CD4-positive, alpha-beta T cell treated with Interleukin-6 for 4 hours (primary cell): Measurements from ENCODE around the gene TRAF1.
A peak's percentile ranks its signal among the peaks of the same experiment; 100 is the strongest.

Experiments used
- DNase-seq: peaks from one replicate; pipeline ENCODE4 v3.0.0-alpha.2; 2020; ENCODE audit warnings: mixed read lengths

TRAF1 gene

GRCh38 chr9:120885958-120886357 lies 40.6 kb downstream of the TRAF1 start:
- DNase-seq: no peak

GRCh38 chr9:120885457-120885856 lies 41.1 kb downstream of the TRAF1 start:
- DNase-seq: no peak

- no peak for DNase-seq
Observed at GRCh38 chr9:120883608-120883996, 43.0 kb downstream of the TRAF1 start.

- peak; percentile 56 for DNase-seq
Observed at GRCh38 chr9:120882935-120883607, 43.5 kb downstream of the TRAF1 start.

GRCh38 chr9:120879446-120879845 lies 47.1 kb downstream of the TRAF1 start:
- no peak for DNase-seq

- DNase-seq: peak; percentile 63
Observed at GRCh38 chr9:120878188-120879130, 48.1 kb downstream of the TRAF1 start.

- peak; percentile 76 for DNase-seq
Observed at GRCh38 chr9:120877276-120878034, 49.1 kb downstream of the TRAF1 start.

- DNase-seq: peak; percentile 62
Observed at GRCh38 chr9:120876842-120877240, 49.8 kb downstream of the TRAF1 start, which contains the start of gene PHF19. PHF19 (minus strand) TSS chr9:120877188; CDS start chr9:120874741, 2,447 bp downstream.

- DNase-seq: peak; percentile 94
Observed at GRCh38 chr9:120875954-120876841, 50.4 kb downstream of the TRAF1 start.

GRCh38 chr9:120875643-120875953 lies 51.0 kb downstream of the TRAF1 start:
- DNase-seq: no peak

GRCh38 chr9:120875195-120875565 lies 51.4 kb downstream of the TRAF1 start:
- DNase-seq: no peak

- no peak for DNase-seq
Observed at GRCh38 chr9:120874226-120875194, 52.1 kb downstream of the TRAF1 start.

- peak; percentile 66 for DNase-seq
Observed at GRCh38 chr9:120873512-120873911, 53.1 kb downstream of the TRAF1 start.

- no peak for DNase-seq
Observed at GRCh38 chr9:120872791-120873502, 53.6 kb downstream of the TRAF1 start.

GRCh38 chr9:120870206-120870605 lies 56.4 kb downstream of the TRAF1 start:
- no peak for DNase-seq

- no peak for DNase-seq
Observed at GRCh38 chr9:120869726-120870125, 56.9 kb downstream of the TRAF1 start.

- no peak for DNase-seq
Observed at GRCh38 chr9:120869360-120869687, 57.3 kb downstream of the TRAF1 start.

- peak; percentile 98 for DNase-seq
Observed at GRCh38 chr9:120868676-120869359, 57.8 kb downstream of the TRAF1 start.

- no peak for DNase-seq
Observed at GRCh38 chr9:120868339-120868675, 58.3 kb downstream of the TRAF1 start.
